H9 (cell line): ENCODE measurements around the gene SLCO3A1. TPM values are rescaled to one million over a fixed set of nuclear protein-coding genes. Genes with fewer than 3 reads are reported as not detected.

Experiments
- DNase-seq: peaks from one replicate; pipeline ENCODE4 v3.0.0-alpha.2; 2017
- H2AFZ ChIP-seq: one replicate; pipeline ENCODE4 v1.6.1; 2013; ENCODE audit warnings: mild to moderate bottlenecking, low read length, control low read depth, moderate library complexity
- H2AK5ac ChIP-seq: 2 replicates; pipeline ENCODE4 v1.6.1; 2013; ENCODE audit warnings: low read length, control low read depth, mixed read lengths; ENCODE audit not compliant: insufficient read length
- H2BK120ac ChIP-seq: one replicate; pipeline ENCODE4 v1.6.1; 2013; ENCODE audit warnings: low read depth, mild to moderate bottlenecking, low read length, control low read depth, inconsistent platforms; ENCODE audit not compliant: poor library complexity, severe bottlenecking
- H2BK12ac ChIP-seq: 2 replicates; pipeline ENCODE4 v1.6.1; 2013; ENCODE audit warnings: low read length, control low read depth, mixed read lengths, low read depth; ENCODE audit not compliant: insufficient read length
- H2BK15ac ChIP-seq: 2 replicates; pipeline ENCODE4 v1.6.1; 2013; ENCODE audit warnings: low read depth, low read length, control low read depth
- H2BK20ac ChIP-seq: one replicate; pipeline ENCODE4 v1.6.1; 2013; ENCODE audit warnings: low read depth, mild to moderate bottlenecking, low read length, control low read depth, inconsistent platforms; ENCODE audit not compliant: poor library complexity, severe bottlenecking
- H2BK5ac ChIP-seq: 2 replicates; pipeline ENCODE4 v1.6.1; 2013; ENCODE audit warnings: low read length, control low read depth, mixed read lengths; ENCODE audit not compliant: insufficient read length
- H3K14ac ChIP-seq: 2 replicates; pipeline ENCODE4 v1.6.1; 2013; ENCODE audit warnings: low read length, control low read depth; ENCODE audit not compliant: insufficient read depth
- H3K18ac ChIP-seq: 2 replicates; pipeline ENCODE4 v1.6.1; 2013; ENCODE audit warnings: low read depth, mild to moderate bottlenecking, mixed read lengths, low read length, control low read depth; ENCODE audit not compliant: insufficient read length
- H3K23ac ChIP-seq: 2 replicates; pipeline ENCODE4 v1.6.1; 2013; ENCODE audit warnings: low read length, control low read depth, mixed read lengths, low read depth; ENCODE audit not compliant: insufficient read length
- H3K23me2 ChIP-seq: 2 replicates; pipeline ENCODE4 v1.6.1; 2013; ENCODE audit warnings: low read depth, mild to moderate bottlenecking, mixed read lengths, low read length, control low read depth; ENCODE audit not compliant: insufficient read length, poor library complexity, severe bottlenecking
- H3K27ac ChIP-seq: 2 replicates; pipeline ENCODE4 v1.5.1; 2013; ENCODE audit warnings: low read length, control low read depth, mixed read lengths, low read depth; ENCODE audit not compliant: insufficient read length
- H3K27me3 ChIP-seq: 2 replicates; pipeline ENCODE4 v1.6.1; 2013; ENCODE audit warnings: low read length, control low read depth, inconsistent platforms; ENCODE audit not compliant: insufficient read depth
- H3K4ac ChIP-seq: 2 replicates; pipeline ENCODE4 v1.6.1; 2013; ENCODE audit warnings: low read depth, mild to moderate bottlenecking, control low read depth, inconsistent platforms, low read length, moderate library complexity
- H3K4me1 ChIP-seq: 2 replicates; pipeline ENCODE4 v1.6.1; 2013; ENCODE audit warnings: low read length, control low read depth, inconsistent platforms; ENCODE audit not compliant: insufficient read depth
- H3K4me2 ChIP-seq: 2 replicates; pipeline ENCODE4 v1.6.1; 2013; ENCODE audit warnings: low read length, control low read depth, mixed read lengths; ENCODE audit not compliant: insufficient read length, insufficient read depth
- H3K56ac ChIP-seq: 2 replicates; pipeline ENCODE4 v1.6.1; 2013; ENCODE audit warnings: low read depth, mild to moderate bottlenecking, mixed read lengths, low read length, control low read depth; ENCODE audit not compliant: insufficient read length
- H3K79me1 ChIP-seq: 2 replicates; pipeline ENCODE4 v1.6.1; 2013; ENCODE audit warnings: low read depth, mild to moderate bottlenecking, moderate library complexity, low read length, control low read depth, inconsistent platforms; ENCODE audit not compliant: insufficient read depth, poor library complexity, severe bottlenecking
- H3K79me2 ChIP-seq: 2 replicates; pipeline ENCODE4 v1.6.1; 2013; ENCODE audit warnings: low read length, control low read depth, inconsistent platforms; ENCODE audit not compliant: insufficient read depth
- H3K9ac ChIP-seq: 2 replicates; pipeline ENCODE4 v1.6.1; 2013; ENCODE audit warnings: low read length, control low read depth, mixed read lengths; ENCODE audit not compliant: insufficient read length; ENCODE audit errors: extremely low read depth
- H3K9me3 ChIP-seq: one replicate; pipeline ENCODE4 v1.6.1; 2013; ENCODE audit warnings: low read depth, low read length, inconsistent platforms; ENCODE audit not compliant: control insufficient read depth
- H3T11ph ChIP-seq: one replicate; pipeline ENCODE4 v1.6.1; 2013; ENCODE audit warnings: mild to moderate bottlenecking, low read length, control low read depth, inconsistent platforms
- H4K20me1 ChIP-seq: one replicate; pipeline ENCODE4 v1.6.1; 2013; ENCODE audit not compliant: control insufficient read depth, insufficient read length, insufficient read depth
- H4K5ac ChIP-seq: 2 replicates; pipeline ENCODE4 v1.6.1; 2013; ENCODE audit warnings: low read depth, mild to moderate bottlenecking, mixed read lengths, low read length, control low read depth; ENCODE audit not compliant: insufficient read length
- H4K8ac ChIP-seq: replicated peaks from 2 replicates; pipeline ENCODE4 v1.6.1; 2013; ENCODE audit warnings: low read length, control low read depth, mixed read lengths, low read depth; ENCODE audit not compliant: insufficient read length
- H4K91ac ChIP-seq: 2 replicates; pipeline ENCODE4 v1.6.1; 2013; ENCODE audit warnings: low read depth, mild to moderate bottlenecking, moderate library complexity, mixed read lengths, low read length, control low read depth; ENCODE audit not compliant: insufficient read length
- H3K27ac Mint-ChIP-seq, 3 experiments: 2 replicates in 2 of 3; 3 replicates in 1 of 3; pipeline ENCODE4 v1.8.0; 2020 to 2021; ENCODE audit warnings: mixed read lengths in 3 of 3, mild to moderate bottlenecking in 1 of 3, moderate library complexity in 1 of 3
- H3K27me3 Mint-ChIP-seq: 2 replicates; pipeline ENCODE4 v1.8.0; 2021; ENCODE audit warnings: low read depth, mild to moderate bottlenecking, moderate library complexity, mixed read lengths
- H3K36me3 Mint-ChIP-seq, 3 experiments: 2 replicates in 2 of 3; 3 replicates in 1 of 3; pipeline ENCODE4 v1.8.0; 2020 to 2021; ENCODE audit warnings: low read depth in 3 of 3, mixed read lengths in 3 of 3; ENCODE audit not compliant: insufficient read depth in 1 of 3
- H3K4me1 Mint-ChIP-seq, 2 experiments: 2 replicates each; pipeline ENCODE4 v1.8.0; 2020; ENCODE audit warnings: mixed read lengths in 2 of 2
- H3K4me3 Mint-ChIP-seq, 2 experiments: 2 replicates in 1 of 2; 3 replicates in 1 of 2; pipeline ENCODE4 v1.8.0; 2020 to 2021; ENCODE audit warnings: mild to moderate bottlenecking in 2 of 2, mixed read lengths in 2 of 2, moderate library complexity in 1 of 2
- H3K9me3 Mint-ChIP-seq, 2 experiments: 2 replicates in 1 of 2; 3 replicates in 1 of 2; pipeline ENCODE4 v1.8.0; 2020; ENCODE audit warnings: mild to moderate bottlenecking in 2 of 2, mixed read lengths in 2 of 2, moderate library complexity in 1 of 2
- CTCF ChIP-seq: fragments of 200-600 bp; sonication (generic); conservative IDR thresholded peaks from 3 replicates; pipeline ENCODE4 v1.8.0; 2021; ENCODE audit warnings: antibody characterized with exemption, mild to moderate bottlenecking
- WGBS: extraction: QIAGEN DNeasy Blood & Tissue Kit; methylation state at CpG from one replicate; pipeline ENCODE4 v1.1.7; 2013; ENCODE audit warnings: missing lambda C conversion rate, low lambda C conversion rate, mixed read lengths; ENCODE audit not compliant: insufficient read length; ENCODE audit errors: extremely low coverage; 5-methylcytosine and 5-hydroxymethylcytosine counted together
- total RNA-seq: library from RNA; stranded (reverse); gene quantifications from 2 replicates; pipeline ENCODE4 v1.2.1, GENCODE V29; 2021

The SLCO3A1 gene
- total RNA-seq, 1 experiment from 2014 or later = 9.4 TPM

GRCh38 chr15:91945385-91945784 is 91.9 kb downstream of the SLCO3A1 start:
- H2BK120ac ChIP-seq = no peak overlapping the region
- peaks cover 4% of the 10 kb centered on the region; the same call in 1 of the 2 replicates for H3K4me1 ChIP-seq
- no CpG with 5 or more reads among the region's 6 CpGs for WGBS
- Mint-ChIP-seq H3K36me3 (peaks cover 0 to 4% (median 3%) of the 10 kb centered on the region in 3 experiments; a peak in 2 of 7 replicates), H3K27ac (no peak overlapping the region; a peak in 1 of 7 replicates), H3K4me1 (peaks cover 68 to 78% of the 10 kb centered on the region in 2 experiments), H3K9me3 (no peaks in the 10 kb centered on the region), H3K4me3 (no peak overlapping the region; a peak in 1 of 5 replicates), H3K27me3 (no peaks in the 10 kb centered on the region)
- no peak overlapping the region for H3K14ac ChIP-seq
- H3K79me2 ChIP-seq = no peaks in the 10 kb centered on the region; the same call in 1 of the 2 replicates
- H3K23ac ChIP-seq = no peak overlapping the region
- H3T11ph ChIP-seq = no peak overlapping the region
- no peaks in the 10 kb centered on the region for H3K27me3 ChIP-seq
- H3K9ac ChIP-seq = no peak overlapping the region
- no peak overlapping the region for H2BK12ac ChIP-seq
- H3K56ac ChIP-seq = no peak overlapping the region
- H3K23me2 ChIP-seq = no peaks in the 10 kb centered on the region
- H4K20me1 ChIP-seq = no peaks in the 10 kb centered on the region
- no peak overlapping the region for H2BK15ac ChIP-seq
- no peak overlapping the region for H3K18ac ChIP-seq
- no peak overlapping the region for H4K8ac ChIP-seq
- no peak overlapping the region for H2AK5ac ChIP-seq
- peaks cover 3% of the 10 kb centered on the region for H3K79me1 ChIP-seq
- no peak overlapping the region for H3K27ac ChIP-seq
- no peak overlapping the region for H2BK5ac ChIP-seq
- H2BK20ac ChIP-seq = no peak overlapping the region
- H3K4me2 ChIP-seq = no peak overlapping the region
- H4K5ac ChIP-seq = no peak overlapping the region
- H3K4ac ChIP-seq = no peak overlapping the region
- no peak for TF ChIP-seq CTCF
- DNase-seq = no peak
- no peak overlapping the region for H2AFZ ChIP-seq
- H3K9me3 ChIP-seq = no peaks in the 10 kb centered on the region
- H4K91ac ChIP-seq = no peak overlapping the region
